Hematopoietic multipotent progenitor cell treated with erythropoietin and hydrocortisone succinate and interleukin-3 and kit ligand, for 4 days (in vitro differentiated cells): ENCODE data around the gene OR2W3.
A peak's percentile ranks its signal among the peaks of the same experiment; 100 is the strongest.

Source experiments
- DNase-seq: peaks from one replicate; pipeline ENCODE4 v3.0.0-alpha.2; 2015

Gene OR2W3

DNA sequence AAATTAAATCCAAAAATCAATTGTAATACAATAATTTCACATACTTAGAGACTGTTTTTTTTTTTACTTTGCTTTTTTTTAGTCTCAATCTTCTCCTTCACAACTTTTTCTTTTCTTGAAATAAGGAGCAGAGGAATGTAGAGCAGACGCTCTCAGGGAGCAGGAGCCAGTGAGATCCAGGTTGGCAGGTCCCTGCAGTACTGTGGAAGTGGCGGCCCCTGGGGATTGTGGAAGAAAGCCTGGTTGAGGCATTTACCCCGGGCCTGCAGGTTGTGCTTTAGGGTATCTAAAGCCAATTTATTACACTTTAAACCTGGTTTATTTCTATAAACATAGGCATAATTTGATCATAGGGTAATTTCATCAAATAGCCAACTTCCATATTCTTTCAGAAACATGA is 28.6 kb downstream of the OR2W3 start:
- DNase-seq, result no peak

DNA sequence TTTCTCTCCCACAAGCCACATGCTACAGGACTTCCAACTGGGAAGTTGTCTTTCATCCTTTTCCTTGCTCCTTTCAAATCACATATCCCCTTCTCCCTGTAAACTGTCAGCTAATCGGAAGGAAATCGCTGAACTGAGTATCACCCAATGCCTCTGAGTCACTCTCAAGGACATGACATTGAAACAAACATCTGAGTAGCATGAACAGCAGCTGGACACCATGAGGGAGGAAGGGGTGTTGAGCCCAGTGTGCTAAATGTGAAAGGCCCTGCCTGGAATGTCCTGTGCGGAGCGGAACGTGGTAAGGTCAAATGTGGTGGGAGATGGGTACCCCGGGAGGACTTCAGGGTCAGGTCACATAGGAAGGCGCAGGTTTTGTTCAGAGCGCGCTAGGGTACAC is 29.5 kb downstream of the OR2W3 start, which contains the start of gene OR2AJ1:
OR2AJ1 (plus strand) TSS at position 22 of the 400 bp plus-strand sequence. CDS start 8,880 bp downstream, outside the sequence.
- DNase-seq, result no peak

DNA sequence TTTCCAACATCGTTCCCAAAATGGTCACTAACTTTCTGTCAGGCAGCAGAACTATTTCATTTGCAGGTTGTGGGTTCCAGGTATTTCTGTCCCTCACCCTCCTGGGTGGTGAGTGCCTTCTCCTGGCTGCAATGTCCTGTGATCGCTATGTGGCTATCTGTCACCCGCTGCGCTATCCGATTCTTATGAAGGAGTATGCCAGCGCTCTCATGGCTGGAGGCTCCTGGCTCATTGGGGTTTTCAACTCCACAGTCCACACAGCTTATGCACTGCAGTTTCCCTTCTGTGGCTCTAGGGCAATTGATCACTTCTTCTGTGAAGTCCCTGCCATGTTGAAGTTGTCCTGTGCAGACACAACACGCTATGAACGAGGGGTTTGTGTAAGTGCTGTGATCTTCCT is 38.6 kb downstream of the OR2W3 start:
- no peak for DNase-seq

DNA sequence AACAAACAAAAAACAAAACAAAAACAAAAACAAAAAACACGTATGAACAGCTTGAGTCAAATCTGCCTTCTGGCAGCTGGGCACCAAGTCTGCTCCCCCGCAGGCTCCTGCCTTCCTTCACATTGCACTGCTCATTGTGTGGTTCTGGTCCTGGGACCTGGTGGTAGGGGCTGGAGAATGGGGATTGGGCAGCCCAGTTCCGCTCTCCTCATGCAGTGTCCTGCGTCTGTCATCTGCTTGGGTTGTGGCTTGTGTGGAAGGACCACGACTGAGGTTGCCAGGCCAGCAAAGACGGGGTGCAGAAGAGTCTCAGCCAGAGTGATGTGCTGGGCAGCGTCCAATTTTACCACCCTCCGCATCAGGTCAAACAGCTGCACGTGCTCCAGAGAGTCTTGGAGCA is 40.4 kb downstream of the OR2W3 start:
- DNase-seq, result no peak

DNA sequence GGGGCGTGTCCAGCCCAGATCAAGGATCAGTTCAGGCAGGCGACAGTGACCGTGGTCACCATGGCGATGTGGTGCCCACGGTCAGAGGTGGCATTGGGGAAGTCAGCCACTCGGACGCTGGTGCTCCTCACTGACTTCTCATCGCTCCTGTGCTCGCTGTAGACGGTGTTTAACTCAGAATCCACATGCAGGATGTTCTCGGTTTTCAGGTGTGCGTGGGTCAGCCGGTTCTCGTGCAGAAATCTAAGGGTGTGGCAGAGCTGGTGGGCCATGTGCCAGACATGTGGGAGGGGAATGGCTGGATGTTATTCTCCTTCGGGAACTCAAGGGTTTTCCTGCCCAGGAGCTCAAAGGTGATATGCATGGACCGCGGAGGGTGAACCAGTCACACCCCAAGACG is 41.0 kb downstream of the OR2W3 start:
- no peak for DNase-seq

DNA sequence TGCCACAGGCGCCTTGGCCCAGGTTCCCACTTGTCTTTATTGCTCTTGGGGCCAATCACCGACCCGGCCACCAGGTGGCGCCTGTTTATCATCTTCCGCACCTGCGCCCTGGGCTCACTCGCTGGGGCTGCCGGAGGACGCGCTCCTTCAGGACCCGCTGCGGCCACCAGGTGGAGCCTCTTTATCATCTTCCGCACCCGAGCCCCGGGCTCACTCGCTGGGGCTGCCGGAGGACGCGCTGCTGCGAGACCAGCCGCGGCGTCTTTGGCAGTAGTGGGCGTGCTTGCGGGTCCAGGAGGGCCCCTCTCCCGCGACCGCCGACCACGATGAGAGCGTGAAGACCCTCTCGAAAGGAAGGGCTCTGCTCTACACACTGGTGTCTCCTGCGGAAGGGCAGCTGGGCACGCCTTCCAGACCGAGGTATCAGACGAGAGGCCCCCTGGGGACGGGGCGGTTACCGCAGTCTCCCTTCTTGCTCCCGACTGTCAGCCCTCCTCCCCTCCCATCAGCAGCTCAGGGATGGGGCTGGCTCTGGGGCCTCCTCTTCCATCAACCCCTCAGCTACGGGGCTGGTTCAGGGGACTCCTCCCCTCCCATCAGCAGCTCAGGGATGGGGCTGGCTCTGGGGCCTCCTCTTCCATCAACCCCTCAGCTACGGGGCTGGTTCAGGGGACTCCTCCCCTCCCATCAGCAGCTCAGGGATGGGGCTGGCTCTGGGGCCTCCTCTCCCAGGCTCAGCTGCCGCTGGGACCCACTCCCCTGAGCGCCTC is 41.8 kb downstream of the OR2W3 start:
- peak; percentile 97 for DNase-seq

DNA sequence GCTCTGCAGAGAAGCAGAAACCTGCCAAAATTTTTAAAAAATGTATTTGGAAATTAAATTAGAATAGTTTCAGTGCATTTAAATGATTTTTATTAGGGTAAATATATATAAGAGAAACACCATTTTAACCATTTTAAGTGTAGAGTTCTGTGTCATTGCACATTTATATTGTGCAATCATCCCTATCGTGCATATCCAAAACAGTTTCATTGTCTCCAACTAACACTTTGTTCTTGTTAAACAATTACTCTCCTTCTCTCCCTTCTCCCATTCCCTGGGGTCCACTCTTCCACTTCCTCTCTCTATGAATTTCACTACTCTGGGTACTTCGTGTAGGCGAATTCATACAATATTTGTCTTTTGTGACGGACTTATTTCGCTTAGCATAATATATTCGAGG is 47.2 kb downstream of the OR2W3 start:
- DNase-seq, result no peak
